ENCODE results near the gene ADAM12.

ADAM12 gene

DNA sequence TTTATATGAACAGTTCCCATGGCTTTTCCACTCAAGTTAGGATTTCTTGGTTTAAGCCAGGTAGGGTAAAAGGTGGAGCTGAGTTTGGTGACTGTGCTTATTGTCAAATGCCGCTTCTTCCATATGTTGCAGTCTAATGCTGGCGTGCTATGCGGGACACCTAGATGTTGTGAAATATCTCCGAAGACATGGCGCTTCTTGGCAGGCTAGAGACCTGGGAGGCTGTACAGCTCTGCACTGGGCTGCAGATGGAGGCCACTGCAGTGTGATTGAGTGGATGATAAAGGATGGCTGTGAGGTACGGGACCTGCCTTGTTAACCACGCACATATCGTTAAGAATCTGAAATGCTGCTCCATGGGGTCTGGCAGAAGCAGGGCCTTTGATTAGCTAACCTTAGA, 383.5 kb downstream of the ADAM12 start:
- Histone ChIP-seq H3K27me3 (ENCODE audit: insufficient read depth, low read length, poor library complexity, severe bottlenecking) (no peaks in the 10 kb centered on the region), H2AFZ (ENCODE audit: low read length) (no peak overlapping the region), H3K4me1 (ENCODE audit: insufficient read depth, low read length, poor library complexity, severe bottlenecking) (no peaks in the 10 kb centered on the region), H3K9me3 (ENCODE audit: insufficient read depth, low read depth, low read length) (no peaks in the 10 kb centered on the region), H3K36me3 (ENCODE audit: insufficient read depth, low read length) (no peaks in the 10 kb centered on the region), H3K79me2 (ENCODE audit: insufficient read depth, low read length) (no peaks in the 10 kb centered on the region), H3K4me3 (ENCODE audit: low read length, poor library complexity, severe bottlenecking) (no peak overlapping the region), H3F3A (ENCODE audit: low read depth) (no peaks in the 10 kb centered on the region), H3K4me2 (ENCODE audit: low read depth, low read length, poor library complexity, severe bottlenecking) (no peak overlapping the region), H4K20me1 (ENCODE audit: insufficient read depth, low read length, poor library complexity, severe bottlenecking) (no peaks in the 10 kb centered on the region), H3K9ac (ENCODE audit: low read depth, low read length, poor library complexity, severe bottlenecking) (no peak overlapping the region), H3K9me2 (replicated peaks; ENCODE audit: low read depth, low read length) (no peaks in the 10 kb centered on the region)
- TF ChIP-seq, protein P1, sequence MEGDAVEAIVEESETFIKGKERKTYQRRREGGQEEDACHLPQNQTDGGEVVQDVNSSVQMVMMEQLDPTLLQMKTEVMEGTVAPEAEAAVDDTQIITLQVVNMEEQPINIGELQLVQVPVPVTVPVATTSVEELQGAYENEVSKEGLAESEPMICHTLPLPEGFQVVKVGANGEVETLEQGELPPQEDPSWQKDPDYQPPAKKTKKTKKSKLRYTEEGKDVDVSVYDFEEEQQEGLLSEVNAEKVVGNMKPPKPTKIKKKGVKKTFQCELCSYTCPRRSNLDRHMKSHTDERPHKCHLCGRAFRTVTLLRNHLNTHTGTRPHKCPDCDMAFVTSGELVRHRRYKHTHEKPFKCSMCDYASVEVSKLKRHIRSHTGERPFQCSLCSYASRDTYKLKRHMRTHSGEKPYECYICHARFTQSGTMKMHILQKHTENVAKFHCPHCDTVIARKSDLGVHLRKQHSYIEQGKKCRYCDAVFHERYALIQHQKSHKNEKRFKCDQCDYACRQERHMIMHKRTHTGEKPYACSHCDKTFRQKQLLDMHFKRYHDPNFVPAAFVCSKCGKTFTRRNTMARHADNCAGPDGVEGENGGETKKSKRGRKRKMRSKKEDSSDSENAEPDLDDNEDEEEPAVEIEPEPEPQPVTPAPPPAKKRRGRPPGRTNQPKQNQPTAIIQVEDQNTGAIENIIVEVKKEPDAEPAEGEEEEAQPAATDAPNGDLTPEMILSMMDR (conservative IDR thresholded peaks at IDR 0.05; ENCODE audit: low read length) = no peak
- no peak for TF ChIP-seq EZH2phosphoT487 (IDR thresholded peaks at IDR 0.05; ENCODE audit: borderline replicate concordance)

GRCh38 chr10:126001576-126001975, 386.7 kb downstream of the ADAM12 start:
- no peaks in the 10 kb centered on the region for H3K36me3 ChIP-seq (ENCODE audit: insufficient read depth, low read length)
- H3K9me2 ChIP-seq (replicated peaks; ENCODE audit: low read depth, low read length) = no peaks in the 10 kb centered on the region
- no peak overlapping the region for H3K4me2 ChIP-seq (ENCODE audit: low read depth, low read length, poor library complexity, severe bottlenecking)
- no peaks in the 10 kb centered on the region for H4K20me1 ChIP-seq (ENCODE audit: insufficient read depth, low read length, poor library complexity, severe bottlenecking)
- H3K4me1 ChIP-seq (ENCODE audit: insufficient read depth, low read length, poor library complexity, severe bottlenecking) = no peaks in the 10 kb centered on the region
- H3K9me3 ChIP-seq (ENCODE audit: insufficient read depth, low read depth, low read length) = no peaks in the 10 kb centered on the region
- H3K4me3 ChIP-seq (ENCODE audit: low read length, poor library complexity, severe bottlenecking) = no peak overlapping the region
- no peaks in the 10 kb centered on the region for H3K27me3 ChIP-seq (ENCODE audit: insufficient read depth, low read length, poor library complexity, severe bottlenecking)
- no peaks in the 10 kb centered on the region for H3F3A ChIP-seq (ENCODE audit: low read depth)
- no peaks in the 10 kb centered on the region for H3K79me2 ChIP-seq (ENCODE audit: insufficient read depth, low read length)
- no peak overlapping the region for H3K9ac ChIP-seq (ENCODE audit: low read depth, low read length, poor library complexity, severe bottlenecking)
- TF ChIP-seq, protein P1 (conservative IDR thresholded peaks at IDR 0.05; ENCODE audit: low read length) = no peak
- no peak for TF ChIP-seq EZH2phosphoT487 (IDR thresholded peaks at IDR 0.05; ENCODE audit: borderline replicate concordance)
- no peak overlapping the region for H2AFZ ChIP-seq (ENCODE audit: low read length)

DNA sequence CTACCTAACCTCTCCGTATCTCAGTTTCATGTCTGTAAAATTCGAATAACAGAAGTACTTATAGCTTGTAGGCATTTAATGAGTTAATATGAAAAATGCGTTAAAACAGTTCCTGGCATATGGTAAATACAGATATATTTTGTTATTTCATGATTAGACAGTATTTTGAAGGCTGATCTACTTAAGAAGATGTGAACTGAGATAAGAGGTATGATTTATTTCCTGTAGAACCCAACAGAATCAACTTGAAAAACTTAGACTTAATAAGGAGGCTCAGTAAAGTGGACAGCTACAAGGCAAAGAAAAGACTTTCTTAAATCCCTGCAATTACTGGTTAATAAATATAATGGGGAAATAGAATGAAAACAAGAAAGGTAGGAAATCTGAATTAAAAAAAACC, 388.6 kb downstream of the ADAM12 start:
- no peak overlapping the region for H2AFZ ChIP-seq (ENCODE audit: low read length)
- no peaks in the 10 kb centered on the region for H3K27me3 ChIP-seq (ENCODE audit: insufficient read depth, low read length, poor library complexity, severe bottlenecking)
- H3K79me2 ChIP-seq (ENCODE audit: insufficient read depth, low read length) = no peaks in the 10 kb centered on the region
- H3F3A ChIP-seq (ENCODE audit: low read depth) = no peaks in the 10 kb centered on the region
- no peaks in the 10 kb centered on the region for H4K20me1 ChIP-seq (ENCODE audit: insufficient read depth, low read length, poor library complexity, severe bottlenecking)
- H3K4me3 ChIP-seq (ENCODE audit: low read length, poor library complexity, severe bottlenecking) = no peak overlapping the region
- H3K9ac ChIP-seq (ENCODE audit: low read depth, low read length, poor library complexity, severe bottlenecking) = no peak overlapping the region
- H3K36me3 ChIP-seq (ENCODE audit: insufficient read depth, low read length) = no peaks in the 10 kb centered on the region
- no peak for TF ChIP-seq EZH2phosphoT487 (IDR thresholded peaks at IDR 0.05; ENCODE audit: borderline replicate concordance)
- TF ChIP-seq, protein P1 (conservative IDR thresholded peaks at IDR 0.05; ENCODE audit: low read length) = no peak
- no peaks in the 10 kb centered on the region for H3K9me2 ChIP-seq (replicated peaks; ENCODE audit: low read depth, low read length)
- no peak overlapping the region for H3K4me2 ChIP-seq (ENCODE audit: low read depth, low read length, poor library complexity, severe bottlenecking)
- H3K9me3 ChIP-seq (ENCODE audit: insufficient read depth, low read depth, low read length) = peaks cover 4% of the 10 kb centered on the region; the same call in 1 of the 2 replicates
- no peaks in the 10 kb centered on the region for H3K4me1 ChIP-seq (ENCODE audit: insufficient read depth, low read length, poor library complexity, severe bottlenecking)

Data from Loucy (cell line).